Caki2 (cell line): ENCODE data around the gene SRGN. TPM values are rescaled to one million over a fixed set of nuclear protein-coding genes. Genes with fewer than 3 reads are reported as not detected.

ENCODE experiments used
- total RNA-seq: library from RNA; depleted of rRNA; stranded (reverse); fragments of >200 nt; shearing (Covaris generic); gene quantifications from 2 replicates; pipeline ENCODE4 v1.2.3, GENCODE V29; 2014; ENCODE audit warnings: low replicate concordance; rRNA removed

Gene SRGN
- total RNA-seq, 1 experiment from 2014 or later: 293 TPM

Other genes with a start within 250 kb of the SRGN start
- 17.2 and 29.2 TPM in 2 replicates for gene DDX50, start 186.8 kb upstream of the SRGN start, total RNA-seq
- gene DDX21, start 131.9 kb upstream of the SRGN start, total RNA-seq: 26.4 and 32.4 TPM in 2 replicates
- gene KIFBP, start 99.3 kb upstream of the SRGN start, total RNA-seq: 37.3 and 41.5 TPM in 2 replicates
- gene VPS26A, start 36.1 kb downstream of the SRGN start, total RNA-seq: 20.1 and 25.2 TPM in 2 replicates
- gene SUPV3L1, start 92.1 kb downstream of the SRGN start, total RNA-seq: 18.0 and 23.5 TPM in 2 replicates
- gene HKDC1, start 132.2 kb downstream of the SRGN start, total RNA-seq: 52.3 and 68.0 TPM in 2 replicates
- gene HK1, start 190.4 kb downstream of the SRGN start, total RNA-seq: 102 and 117 TPM in 2 replicates